ENCODE results near the gene ENDOD1. TPM values are rescaled to one million over a fixed set of nuclear protein-coding genes. Genes with fewer than 3 reads are reported as not detected.

ENDOD1 gene
- total RNA-seq, 1 experiment from 2014 or later = 3.3 TPM

DNA sequence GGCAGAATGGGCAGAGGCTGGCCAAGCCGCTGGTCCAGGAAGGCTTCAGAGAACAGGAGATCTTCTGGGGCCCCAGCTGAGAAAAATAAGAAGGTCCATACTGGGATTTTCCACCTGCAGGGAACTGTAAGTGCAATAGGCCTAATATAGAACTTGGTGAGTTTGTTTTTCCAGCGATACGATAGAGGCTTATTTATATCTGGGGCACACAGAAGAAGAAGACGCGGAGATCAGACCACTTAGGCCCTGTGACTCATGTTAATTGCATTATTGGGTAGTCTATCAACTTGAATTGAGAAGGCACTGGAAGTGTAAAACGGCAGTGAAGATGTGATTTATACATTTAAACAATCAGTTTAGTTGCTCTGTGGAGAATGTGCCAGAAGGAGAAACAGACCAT, 30.6 kb upstream of the ENDOD1 start:
- POLR2A ChIA-PET = no interaction called here
- DNase-seq (ENCODE audit: low spot score) (no peak), ATAC-seq (no peak)
- no peaks in the 10 kb centered on the region for H3K36me3 Mint-ChIP-seq
- H3K4me1 Mint-ChIP-seq = no peaks in the 10 kb centered on the region
- H3K9me3 Mint-ChIP-seq = no peaks in the 10 kb centered on the region
- CTCF ChIA-PET = no interaction called here
- no peak overlapping the region for H3K4me3 Mint-ChIP-seq
- TF ChIP-seq, protein P1, sequence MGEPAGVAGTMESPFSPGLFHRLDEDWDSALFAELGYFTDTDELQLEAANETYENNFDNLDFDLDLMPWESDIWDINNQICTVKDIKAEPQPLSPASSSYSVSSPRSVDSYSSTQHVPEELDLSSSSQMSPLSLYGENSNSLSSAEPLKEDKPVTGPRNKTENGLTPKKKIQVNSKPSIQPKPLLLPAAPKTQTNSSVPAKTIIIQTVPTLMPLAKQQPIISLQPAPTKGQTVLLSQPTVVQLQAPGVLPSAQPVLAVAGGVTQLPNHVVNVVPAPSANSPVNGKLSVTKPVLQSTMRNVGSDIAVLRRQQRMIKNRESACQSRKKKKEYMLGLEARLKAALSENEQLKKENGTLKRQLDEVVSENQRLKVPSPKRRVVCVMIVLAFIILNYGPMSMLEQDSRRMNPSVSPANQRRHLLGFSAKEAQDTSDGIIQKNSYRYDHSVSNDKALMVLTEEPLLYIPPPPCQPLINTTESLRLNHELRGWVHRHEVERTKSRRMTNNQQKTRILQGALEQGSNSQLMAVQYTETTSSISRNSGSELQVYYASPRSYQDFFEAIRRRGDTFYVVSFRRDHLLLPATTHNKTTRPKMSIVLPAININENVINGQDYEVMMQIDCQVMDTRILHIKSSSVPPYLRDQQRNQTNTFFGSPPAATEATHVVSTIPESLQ (CRISPR knock-in tag; IDR thresholded peaks at IDR 0.05) = no peak
- no peak for TF ChIP-seq ZBTB21 (CRISPR knock-in tag; IDR thresholded peaks at IDR 0.05; ENCODE audit: borderline replicate concordance)
- no peak for TF ChIP-seq IRF2 (CRISPR knock-in tag; IDR thresholded peaks at IDR 0.05; ENCODE audit: borderline replicate concordance, low read depth)
- no peak for TF ChIP-seq MYBL2 (CRISPR knock-in tag; IDR thresholded peaks at IDR 0.05)
- TF ChIP-seq, protein P2, sequence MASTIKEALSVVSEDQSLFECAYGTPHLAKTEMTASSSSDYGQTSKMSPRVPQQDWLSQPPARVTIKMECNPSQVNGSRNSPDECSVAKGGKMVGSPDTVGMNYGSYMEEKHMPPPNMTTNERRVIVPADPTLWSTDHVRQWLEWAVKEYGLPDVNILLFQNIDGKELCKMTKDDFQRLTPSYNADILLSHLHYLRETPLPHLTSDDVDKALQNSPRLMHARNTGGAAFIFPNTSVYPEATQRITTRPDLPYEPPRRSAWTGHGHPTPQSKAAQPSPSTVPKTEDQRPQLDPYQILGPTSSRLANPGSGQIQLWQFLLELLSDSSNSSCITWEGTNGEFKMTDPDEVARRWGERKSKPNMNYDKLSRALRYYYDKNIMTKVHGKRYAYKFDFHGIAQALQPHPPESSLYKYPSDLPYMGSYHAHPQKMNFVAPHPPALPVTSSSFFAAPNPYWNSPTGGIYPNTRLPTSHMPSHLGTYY (CRISPR knock-in tag; IDR thresholded peaks at IDR 0.05) = no peak
- TF ChIP-seq, protein P3, sequence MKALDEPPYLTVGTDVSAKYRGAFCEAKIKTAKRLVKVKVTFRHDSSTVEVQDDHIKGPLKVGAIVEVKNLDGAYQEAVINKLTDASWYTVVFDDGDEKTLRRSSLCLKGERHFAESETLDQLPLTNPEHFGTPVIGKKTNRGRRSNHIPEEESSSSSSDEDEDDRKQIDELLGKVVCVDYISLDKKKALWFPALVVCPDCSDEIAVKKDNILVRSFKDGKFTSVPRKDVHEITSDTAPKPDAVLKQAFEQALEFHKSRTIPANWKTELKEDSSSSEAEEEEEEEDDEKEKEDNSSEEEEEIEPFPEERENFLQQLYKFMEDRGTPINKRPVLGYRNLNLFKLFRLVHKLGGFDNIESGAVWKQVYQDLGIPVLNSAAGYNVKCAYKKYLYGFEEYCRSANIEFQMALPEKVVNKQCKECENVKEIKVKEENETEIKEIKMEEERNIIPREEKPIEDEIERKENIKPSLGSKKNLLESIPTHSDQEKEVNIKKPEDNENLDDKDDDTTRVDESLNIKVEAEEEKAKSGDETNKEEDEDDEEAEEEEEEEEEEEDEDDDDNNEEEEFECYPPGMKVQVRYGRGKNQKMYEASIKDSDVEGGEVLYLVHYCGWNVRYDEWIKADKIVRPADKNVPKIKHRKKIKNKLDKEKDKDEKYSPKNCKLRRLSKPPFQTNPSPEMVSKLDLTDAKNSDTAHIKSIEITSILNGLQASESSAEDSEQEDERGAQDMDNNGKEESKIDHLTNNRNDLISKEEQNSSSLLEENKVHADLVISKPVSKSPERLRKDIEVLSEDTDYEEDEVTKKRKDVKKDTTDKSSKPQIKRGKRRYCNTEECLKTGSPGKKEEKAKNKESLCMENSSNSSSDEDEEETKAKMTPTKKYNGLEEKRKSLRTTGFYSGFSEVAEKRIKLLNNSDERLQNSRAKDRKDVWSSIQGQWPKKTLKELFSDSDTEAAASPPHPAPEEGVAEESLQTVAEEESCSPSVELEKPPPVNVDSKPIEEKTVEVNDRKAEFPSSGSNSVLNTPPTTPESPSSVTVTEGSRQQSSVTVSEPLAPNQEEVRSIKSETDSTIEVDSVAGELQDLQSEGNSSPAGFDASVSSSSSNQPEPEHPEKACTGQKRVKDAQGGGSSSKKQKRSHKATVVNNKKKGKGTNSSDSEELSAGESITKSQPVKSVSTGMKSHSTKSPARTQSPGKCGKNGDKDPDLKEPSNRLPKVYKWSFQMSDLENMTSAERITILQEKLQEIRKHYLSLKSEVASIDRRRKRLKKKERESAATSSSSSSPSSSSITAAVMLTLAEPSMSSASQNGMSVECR (CRISPR knock-in tag; IDR thresholded peaks at IDR 0.05; ENCODE audit: borderline replicate concordance) = no peak
- TF ChIP-seq E2F5 (CRISPR knock-in tag; IDR thresholded peaks at IDR 0.05) = no peak
- TF ChIP-seq, protein P4, sequence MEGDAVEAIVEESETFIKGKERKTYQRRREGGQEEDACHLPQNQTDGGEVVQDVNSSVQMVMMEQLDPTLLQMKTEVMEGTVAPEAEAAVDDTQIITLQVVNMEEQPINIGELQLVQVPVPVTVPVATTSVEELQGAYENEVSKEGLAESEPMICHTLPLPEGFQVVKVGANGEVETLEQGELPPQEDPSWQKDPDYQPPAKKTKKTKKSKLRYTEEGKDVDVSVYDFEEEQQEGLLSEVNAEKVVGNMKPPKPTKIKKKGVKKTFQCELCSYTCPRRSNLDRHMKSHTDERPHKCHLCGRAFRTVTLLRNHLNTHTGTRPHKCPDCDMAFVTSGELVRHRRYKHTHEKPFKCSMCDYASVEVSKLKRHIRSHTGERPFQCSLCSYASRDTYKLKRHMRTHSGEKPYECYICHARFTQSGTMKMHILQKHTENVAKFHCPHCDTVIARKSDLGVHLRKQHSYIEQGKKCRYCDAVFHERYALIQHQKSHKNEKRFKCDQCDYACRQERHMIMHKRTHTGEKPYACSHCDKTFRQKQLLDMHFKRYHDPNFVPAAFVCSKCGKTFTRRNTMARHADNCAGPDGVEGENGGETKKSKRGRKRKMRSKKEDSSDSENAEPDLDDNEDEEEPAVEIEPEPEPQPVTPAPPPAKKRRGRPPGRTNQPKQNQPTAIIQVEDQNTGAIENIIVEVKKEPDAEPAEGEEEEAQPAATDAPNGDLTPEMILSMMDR (IDR thresholded peaks at IDR 0.05) = no peak
- TF ChIP-seq, protein P5, sequence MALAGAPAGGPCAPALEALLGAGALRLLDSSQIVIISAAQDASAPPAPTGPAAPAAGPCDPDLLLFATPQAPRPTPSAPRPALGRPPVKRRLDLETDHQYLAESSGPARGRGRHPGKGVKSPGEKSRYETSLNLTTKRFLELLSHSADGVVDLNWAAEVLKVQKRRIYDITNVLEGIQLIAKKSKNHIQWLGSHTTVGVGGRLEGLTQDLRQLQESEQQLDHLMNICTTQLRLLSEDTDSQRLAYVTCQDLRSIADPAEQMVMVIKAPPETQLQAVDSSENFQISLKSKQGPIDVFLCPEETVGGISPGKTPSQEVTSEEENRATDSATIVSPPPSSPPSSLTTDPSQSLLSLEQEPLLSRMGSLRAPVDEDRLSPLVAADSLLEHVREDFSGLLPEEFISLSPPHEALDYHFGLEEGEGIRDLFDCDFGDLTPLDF (CRISPR knock-in tag; IDR thresholded peaks at IDR 0.05) = no peak
- no peak for TF ChIP-seq HMGA2 (CRISPR knock-in tag; IDR thresholded peaks at IDR 0.05)
- peaks cover 27% of the 10 kb centered on the region for H3K27me3 Mint-ChIP-seq (ENCODE audit: low read depth)
- H3K27ac Mint-ChIP-seq = no peak overlapping the region

DNA sequence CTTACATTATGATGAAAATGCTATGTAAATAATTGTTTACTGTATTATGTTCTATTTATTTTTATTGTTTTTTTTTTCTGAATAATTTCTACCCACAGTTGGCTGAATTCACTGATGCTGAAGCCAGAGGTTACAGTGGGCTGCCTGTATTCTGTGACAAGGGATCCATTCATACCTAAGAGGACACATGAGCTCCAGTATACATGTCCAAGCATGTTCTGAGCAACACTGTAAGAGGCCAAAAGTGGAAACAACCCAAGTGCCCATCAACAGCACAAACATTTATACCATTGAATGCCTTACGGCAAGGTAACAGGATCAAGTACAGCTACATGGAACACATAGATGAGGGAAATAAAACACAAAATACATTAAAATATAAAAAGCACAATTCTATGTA, 24.3 kb upstream of the ENDOD1 start:
- no peak overlapping the region for H3K4me3 Mint-ChIP-seq
- peaks cover 17% of the 10 kb centered on the region for H3K4me1 Mint-ChIP-seq
- ChIA-PET POLR2A (no interaction called here), CTCF (no interaction called here)
- no peaks in the 10 kb centered on the region for H3K9me3 Mint-ChIP-seq
- H3K27me3 Mint-ChIP-seq (ENCODE audit: low read depth) = peaks cover 9% of the 10 kb centered on the region
- H3K27ac Mint-ChIP-seq = no peak overlapping the region
- H3K36me3 Mint-ChIP-seq = no peaks in the 10 kb centered on the region
- DNase-seq (ENCODE audit: low spot score) (no peak), ATAC-seq (no peak)
- TF ChIP-seq ZSCAN18 (CRISPR knock-in tag; IDR thresholded peaks at IDR 0.05) (no peak), JUN (CRISPR knock-in tag; IDR thresholded peaks at IDR 0.05) (no peak), SMAD3 (CRISPR knock-in tag; IDR thresholded peaks at IDR 0.05; ENCODE audit: borderline replicate concordance) (no peak), ZNF138 (CRISPR knock-in tag; conservative IDR thresholded peaks at IDR 0.05) (no peak), GRHL2 (CRISPR knock-in tag; IDR thresholded peaks at IDR 0.05; ENCODE audit: insufficient replicate concordance, severe bottlenecking) (no peak), MAX (CRISPR knock-in tag; IDR thresholded peaks at IDR 0.05) (no peak), ZNF416 (CRISPR knock-in tag; IDR thresholded peaks at IDR 0.05) (no peak), ELF4 (CRISPR knock-in tag; IDR thresholded peaks at IDR 0.05; ENCODE audit: low read depth) (no peak), EMX1 (CRISPR knock-in tag; IDR thresholded peaks at IDR 0.05) (no peak)
- TF ChIP-seq, protein P6, sequence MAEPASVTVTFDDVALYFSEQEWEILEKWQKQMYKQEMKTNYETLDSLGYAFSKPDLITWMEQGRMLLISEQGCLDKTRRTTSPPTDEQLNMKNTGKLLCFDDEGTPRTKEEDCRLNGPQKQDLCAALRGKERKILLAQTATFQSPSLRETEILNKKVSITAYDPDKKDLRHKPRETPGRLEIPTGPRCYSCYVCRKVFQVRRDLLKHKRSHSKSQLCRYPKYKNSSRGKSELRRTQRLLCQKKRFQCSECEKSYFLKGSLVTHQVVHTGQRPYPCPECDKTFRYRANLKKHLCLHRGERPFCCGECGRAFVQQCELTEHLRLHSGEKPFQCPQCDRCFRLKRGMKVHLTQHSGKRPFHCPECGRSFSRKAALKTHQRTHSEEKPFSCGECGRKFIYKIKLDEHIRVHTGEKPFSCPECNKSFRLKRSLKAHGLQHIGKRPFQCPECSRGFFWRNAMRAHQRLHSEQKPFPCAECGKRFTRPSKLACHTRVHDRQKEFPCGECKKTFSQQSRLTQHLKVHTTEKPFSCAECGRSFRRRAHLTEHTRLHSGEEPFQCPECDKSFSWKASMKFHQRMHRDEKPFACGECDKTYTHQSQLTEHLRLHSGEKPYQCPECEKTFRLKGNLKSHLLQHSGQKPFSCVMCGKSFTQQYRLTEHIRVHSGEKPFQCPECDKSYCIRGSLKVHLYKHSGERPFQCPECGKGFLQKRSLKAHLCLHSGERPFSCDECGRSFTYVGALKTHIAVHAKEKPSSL (CRISPR knock-in tag; conservative IDR thresholded peaks at IDR 0.05) = no peak

All from WTC11 (cell line).